GM18873 (cell line): ENCODE measurements around the gene ITGBL1.

ENCODE experiments used
- ATAC-seq: cut with Tn5 transposase; IDR thresholded peaks from one replicate; pipeline ENCODE4 v1.9.1; 2021; ENCODE audit warnings: mild to moderate bottlenecking, moderate library complexity, moderate number of reproducible peaks; ENCODE audit not compliant: unreplicated experiment, low FRiP score

The ITGBL1 gene

DNA sequence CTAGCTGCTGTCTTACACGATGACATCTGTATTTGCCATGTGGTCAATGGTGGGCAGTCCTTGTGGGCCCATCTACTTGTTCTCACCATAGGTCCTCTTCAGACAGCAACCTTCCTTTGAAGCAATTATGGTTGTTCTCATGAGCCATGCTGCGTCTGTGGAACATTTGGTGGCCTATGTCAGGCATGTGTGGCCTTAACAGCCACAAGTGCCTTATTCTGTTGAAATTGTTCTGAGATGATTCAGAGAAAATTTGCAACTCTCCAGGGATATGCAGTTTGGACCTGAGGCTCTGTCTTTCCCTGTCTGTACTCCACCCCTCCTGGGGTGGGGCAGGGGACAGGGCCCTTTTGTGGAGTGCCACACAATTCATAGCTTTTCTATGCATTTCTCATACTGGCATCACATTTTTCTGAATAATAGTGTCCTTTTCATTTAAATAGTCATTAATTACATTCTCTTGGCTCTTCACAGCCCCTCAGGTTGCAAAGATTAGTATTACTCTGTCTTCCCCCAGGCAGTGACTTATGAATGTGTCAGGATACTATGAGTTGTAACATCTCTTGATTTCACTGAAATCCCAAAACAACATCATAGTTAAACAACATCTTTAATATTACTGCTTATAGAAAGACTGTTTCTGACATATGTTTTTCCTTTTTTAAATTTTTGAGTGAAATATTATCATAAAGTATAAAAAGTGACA, 102.1 kb downstream of the ITGBL1 start:
- no peak for ATAC-seq

DNA sequence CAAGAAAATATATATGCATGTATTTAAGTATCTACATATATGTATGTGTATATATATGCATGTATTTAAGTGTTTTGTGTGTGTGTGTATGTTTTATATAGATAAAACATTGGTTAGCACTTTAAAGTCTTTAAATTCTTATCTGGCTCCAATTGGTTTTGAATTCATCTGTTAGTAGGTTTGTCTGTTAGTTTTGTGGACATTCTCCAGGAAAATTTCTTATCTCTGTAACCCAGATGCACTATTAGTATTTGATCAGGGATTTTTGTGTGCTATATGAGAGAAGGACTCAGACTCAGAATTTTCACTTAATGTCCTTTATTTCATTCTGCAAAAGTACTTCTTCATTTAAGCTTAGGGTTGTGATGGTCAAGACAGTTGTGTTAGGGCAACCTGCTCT, 103.1 kb downstream of the ITGBL1 start:
- ATAC-seq = no peak

DNA sequence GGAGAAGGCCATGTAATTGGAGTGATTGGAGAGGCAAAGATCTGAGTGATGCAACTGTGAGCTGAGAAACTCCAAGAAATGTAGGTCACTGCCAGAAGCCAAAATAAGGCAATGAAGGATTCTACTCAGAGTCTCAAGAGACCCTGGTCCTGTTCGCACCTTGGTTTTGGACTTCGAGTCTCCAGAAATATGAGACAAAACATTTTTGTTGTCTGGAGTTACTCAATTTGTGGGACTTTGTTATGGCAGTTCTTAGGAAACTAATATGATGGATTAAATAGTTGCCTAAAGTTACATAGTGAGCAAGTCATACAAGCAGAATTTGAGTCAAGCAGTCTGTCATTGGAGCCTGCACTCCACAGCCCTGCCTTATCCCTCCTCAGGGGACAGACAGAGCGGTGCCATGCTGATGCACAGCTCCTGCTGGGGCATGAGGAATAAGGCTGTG, 104.2 kb downstream of the ITGBL1 start:
- ATAC-seq = no peak

DNA sequence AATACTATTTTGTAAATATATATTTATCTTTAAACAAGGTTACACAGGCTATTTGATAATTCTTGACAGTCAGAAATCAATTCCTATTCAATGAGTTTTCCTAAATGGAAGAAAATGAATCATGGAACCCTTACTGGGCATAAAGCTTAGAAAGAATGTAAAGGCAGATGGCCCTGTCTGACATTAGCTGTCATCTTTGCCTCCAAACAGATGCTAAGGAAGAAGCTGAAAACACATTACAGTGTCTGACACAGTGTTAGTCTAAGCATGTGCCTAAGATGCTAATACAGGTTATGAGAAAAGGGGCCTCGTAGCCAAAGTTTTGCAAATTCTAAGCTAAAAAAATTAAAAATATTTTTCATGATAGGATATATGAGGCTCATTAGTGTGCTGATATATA, 112.8 kb downstream of the ITGBL1 start:
- no peak for ATAC-seq

DNA sequence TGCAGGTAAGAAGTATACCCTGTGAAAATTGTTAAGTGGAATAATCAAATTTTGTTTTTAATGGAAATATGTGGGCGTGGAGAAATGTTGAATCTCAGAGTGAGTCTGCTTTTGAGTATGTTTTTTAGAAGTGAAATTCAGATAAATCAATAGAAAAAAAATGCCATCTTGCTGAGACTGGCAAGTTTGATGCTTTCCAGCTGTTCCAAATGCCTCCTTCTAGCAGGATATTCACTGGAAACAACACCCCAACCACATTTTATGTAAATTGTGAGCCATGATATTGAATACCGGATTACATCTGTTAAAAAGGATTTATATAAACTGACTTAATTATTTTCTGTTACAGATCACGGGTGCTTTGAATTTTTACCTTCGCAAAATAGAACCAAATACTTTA, 115.4 kb downstream of the ITGBL1 start:
- ATAC-seq = no peak

DNA sequence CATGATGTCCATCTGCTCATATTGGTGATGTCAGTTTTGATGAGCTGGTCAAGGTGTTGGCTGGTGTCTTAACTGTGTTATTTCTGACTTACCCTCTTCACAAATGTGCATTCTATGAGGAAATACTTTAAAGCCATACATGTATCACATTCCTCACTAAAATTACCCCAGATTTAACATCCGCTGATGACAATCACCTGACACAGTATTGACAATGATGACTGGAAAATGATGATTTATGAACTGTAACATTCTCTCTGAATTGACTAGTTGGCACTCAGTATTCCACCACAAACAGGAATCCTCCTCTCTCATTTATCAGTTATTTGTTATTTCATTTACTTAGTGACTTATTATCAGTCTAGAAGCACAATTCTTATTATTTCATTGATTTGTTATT, 117.3 kb downstream of the ITGBL1 start:
- ATAC-seq = no peak

DNA sequence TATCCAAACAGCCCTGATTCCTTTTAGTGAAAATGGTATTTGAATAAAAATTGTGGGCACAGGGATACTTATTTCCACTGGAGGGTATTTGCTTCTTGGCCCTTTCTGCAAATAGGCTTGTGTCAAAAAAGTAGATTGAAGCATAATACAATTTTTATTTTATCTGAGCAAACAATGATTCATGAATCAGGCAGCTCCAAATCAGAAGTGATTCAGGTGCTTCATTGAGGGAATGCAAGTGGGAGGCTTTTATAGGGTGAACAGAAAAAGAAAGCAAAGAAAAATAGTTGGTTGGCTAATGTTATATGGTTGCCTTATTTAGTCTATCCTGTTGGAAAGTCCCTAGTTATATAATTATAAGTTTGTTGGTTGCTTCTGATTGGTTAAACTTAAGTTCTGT, 117.9 kb downstream of the ITGBL1 start:
- ATAC-seq = no peak

DNA sequence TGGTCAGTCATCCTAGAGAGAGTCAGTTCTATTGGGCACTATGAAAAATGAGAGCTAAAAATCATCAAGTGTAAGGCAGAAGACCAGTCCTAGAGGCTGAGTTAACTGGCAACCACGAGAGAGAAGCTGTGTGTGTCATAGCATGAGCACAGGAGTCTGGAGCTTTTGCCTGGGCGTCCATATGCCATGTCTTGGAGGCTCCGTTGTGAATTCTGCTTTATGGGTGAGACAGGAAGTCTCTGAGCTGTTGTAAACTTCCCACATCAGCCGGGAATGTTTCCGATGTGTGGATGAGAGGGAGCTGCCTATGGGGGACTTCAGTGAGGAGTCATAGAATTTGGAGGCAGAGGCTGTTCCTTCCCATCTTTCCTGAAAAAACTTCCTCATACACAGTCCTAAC, 120.0 kb downstream of the ITGBL1 start:
- no peak for ATAC-seq

DNA sequence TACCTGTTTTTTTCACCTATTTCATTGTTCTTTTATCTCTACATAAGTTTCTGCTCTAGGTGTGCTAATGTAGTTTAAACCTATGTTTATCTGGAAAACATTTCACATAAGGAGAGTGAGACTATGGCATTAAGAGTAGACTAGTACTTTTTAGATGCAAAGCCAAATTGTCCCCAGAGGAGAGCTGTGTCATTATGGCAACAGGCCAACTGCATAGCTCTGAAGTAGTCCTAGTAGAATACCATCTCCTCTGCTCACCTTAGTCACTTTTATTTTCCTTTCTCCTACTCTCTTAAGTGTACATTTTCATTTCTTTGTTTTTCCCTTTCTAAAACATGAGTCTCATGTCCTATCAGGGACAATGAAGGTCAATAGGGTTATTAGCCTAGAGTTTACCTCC, 123.1 kb downstream of the ITGBL1 start:
- no peak for ATAC-seq

DNA sequence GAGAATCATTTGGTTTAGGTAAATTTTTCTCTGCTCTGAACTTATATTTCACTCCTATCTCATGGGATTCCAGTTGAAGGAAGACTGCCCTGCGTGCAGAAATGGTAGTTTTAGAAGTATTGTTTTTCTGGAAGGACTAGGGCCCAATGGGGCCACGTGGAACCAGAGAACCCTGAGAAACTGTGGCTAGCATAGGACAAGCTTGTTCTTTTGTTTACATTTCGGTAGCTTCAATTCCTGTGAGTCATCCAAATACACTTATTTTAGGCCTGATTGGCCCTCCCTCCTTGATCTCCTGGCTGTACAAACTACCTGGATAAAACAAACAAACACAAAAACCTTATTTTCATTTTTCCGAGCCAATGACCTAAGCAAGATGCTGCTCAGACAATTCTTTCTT, 124.0 kb downstream of the ITGBL1 start:
- no peak for ATAC-seq

DNA sequence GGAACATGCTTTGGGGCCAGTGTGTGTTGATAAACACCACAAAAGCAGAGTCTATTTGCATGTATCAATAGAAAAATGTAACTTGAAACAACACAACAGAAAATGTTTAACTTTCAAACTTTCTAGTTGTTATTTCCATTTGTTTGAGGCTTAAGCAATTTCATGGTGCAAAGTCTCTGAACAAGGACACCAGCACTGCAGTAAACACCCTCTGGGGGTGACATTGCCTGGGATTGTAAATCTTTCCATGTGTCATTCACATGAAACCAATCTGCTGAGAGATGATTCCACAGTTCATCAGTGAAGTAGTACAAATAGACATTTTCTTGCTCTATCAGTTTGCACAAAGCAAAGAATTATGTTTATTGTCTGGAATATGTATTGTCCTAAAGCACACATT, 124.5 kb downstream of the ITGBL1 start:
- ATAC-seq = no peak

DNA sequence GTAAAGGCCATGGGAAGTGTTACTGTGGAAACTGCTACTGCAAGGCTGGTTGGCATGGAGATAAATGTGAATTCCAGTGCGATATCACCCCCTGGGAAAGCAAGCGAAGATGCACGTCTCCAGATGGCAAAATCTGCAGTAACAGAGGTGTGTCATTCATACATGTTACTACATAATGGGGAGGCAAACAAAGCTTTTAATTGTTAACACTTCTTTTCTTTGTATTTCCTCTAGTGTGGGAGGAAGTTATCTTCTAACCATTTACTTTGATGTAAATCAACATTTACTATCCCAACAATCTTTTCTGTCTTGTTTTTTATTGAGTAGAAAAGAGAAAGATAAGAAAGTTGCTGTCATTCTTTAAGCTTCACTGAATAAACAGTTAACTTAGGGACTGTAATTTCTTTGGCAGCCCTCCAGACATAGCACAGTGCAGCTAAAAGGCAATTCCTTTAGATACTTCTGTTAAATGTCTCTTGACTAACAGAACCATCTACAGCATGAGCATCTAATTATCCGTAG, 126.9 kb downstream of the ITGBL1 start:
- no peak for ATAC-seq

DNA sequence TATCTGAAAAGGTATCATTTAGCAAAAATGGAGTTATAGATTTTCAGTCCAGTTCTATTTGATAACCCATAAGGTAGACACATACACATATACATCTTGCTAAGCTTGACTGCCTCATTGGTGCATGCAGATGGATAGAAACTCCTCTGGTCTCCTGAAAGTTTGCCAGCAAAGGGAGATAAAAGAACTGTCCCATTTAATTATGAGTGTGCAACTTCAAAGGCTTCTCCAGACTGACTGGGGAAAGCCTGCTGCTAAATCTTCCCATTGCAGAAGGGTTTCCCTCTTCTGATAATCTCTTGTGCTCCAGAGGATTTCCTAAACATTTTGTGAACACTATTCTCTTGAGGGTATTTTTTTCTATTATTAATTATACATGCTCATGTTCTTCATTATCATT, 131.9 kb downstream of the ITGBL1 start:
- ATAC-seq = no peak

DNA sequence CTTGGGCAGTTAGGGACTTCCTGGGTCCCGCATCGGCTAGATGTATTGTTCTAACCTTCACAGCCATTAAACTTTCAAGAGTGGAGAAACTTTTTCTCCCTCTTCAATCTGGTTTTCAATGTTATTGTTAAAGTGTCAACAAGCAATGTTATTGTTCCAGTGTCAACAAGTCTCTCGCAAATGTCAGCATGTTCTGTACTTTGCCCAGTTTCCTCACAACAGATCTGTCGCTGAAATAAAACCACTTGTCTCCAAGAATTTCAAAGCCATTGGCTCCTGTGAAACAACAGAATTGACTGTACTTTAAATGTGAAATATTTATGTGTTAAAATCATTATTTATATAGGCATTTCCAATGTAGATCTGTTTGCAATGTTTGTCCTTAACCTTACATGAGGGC, 138.0 kb downstream of the ITGBL1 start:
- ATAC-seq = no peak

DNA sequence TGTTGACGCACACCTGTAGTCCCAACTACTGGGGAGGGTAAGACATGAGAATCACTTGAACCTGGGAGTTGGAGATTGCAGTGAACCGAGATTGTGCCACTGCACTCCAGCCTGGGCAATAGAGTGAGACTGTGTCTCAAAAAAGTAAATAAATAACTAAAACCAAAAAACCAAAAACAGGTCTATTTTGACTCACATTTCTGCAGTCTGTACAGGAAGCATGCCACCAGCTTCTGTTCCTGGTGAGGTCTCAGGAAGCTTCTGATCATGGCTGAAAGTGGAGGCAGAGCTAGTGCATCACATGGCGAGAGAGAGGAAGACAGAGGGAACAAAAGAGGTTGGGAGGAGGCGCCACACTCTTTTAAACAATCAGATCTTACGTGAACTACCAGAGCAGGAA, 142.5 kb downstream of the ITGBL1 start:
- no peak for ATAC-seq

DNA sequence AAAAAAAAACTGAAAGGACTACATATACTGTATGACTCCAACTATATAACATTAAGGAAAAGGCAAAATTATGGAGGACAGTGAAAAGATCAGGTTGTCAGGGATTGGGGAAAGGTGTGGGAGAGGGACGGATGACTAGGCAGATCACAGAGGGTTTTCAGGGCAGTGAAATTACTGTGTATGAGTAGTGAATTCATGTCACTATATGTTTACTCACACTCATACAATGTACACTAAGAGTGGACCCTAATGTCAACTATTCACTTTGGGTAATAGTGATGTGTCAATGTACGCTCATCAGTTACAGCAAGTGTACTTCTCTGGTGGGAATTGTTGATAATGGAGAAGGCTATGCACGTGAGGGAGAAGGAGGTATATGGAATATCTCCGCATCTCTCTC, 144.3 kb downstream of the ITGBL1 start:
- no peak for ATAC-seq

DNA sequence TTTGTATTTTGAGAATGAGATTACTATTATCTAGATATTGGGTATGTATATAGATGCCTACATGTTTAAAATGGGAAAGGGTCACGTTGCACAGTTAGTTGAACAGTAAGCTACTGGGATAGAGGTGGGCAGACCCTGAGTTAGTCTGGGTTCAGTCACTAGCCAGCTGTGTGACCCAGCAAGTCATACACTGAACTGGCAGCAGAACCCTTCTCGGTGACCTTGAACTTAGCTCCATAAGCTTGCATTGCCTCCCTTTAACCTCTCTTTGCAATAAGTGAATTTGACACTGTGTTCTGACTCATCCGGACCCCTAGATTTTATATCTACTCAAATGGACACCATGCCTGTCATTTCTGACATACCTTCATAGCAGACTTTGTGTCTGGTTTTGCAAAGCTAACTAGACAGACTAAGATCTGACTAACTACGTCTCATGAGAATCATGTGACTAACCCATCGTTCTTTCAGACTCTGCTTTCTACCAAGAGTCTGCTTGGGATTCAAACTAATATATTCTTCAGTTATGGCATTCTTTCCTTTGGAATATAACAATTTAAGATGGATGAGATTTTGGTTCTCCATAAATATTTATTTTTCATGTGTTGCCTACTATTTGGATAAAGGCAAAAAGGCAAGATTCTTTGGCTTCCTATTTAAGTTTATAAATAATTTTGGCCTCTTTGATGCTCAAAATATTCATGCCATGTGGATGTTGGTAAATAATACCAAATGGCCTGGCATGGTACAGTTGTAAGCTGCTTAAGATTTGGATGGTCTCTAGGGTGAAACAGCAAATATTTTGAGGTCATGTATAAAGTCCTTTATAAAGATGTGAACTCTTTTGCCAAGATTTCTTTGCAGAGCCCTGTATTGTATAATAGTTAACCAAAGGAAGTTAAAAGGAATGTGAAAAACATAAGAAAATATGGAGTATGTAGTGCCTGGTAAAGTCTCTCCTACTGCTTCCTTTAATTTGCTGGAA, 159.3 kb downstream of the ITGBL1 start:
- no peak for ATAC-seq

DNA sequence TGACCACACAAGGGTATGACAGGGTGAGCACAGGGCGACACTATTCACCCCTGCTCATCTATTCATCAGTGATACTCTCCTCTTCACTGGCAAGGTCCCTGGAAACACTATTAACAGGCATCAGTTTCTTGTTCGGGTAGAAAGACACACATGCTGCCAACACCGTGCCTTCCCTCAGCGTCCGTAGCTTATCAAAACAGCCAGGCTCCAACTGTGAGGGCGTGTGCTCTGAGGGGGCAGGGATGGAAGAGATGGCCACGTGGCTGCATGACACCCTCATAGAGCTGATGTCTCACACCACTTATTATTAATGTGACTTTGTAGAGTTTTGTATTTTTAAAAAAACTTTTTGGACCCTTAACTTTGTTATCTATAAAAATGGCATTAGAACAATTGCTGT, 160.3 kb downstream of the ITGBL1 start:
- ATAC-seq = no peak

DNA sequence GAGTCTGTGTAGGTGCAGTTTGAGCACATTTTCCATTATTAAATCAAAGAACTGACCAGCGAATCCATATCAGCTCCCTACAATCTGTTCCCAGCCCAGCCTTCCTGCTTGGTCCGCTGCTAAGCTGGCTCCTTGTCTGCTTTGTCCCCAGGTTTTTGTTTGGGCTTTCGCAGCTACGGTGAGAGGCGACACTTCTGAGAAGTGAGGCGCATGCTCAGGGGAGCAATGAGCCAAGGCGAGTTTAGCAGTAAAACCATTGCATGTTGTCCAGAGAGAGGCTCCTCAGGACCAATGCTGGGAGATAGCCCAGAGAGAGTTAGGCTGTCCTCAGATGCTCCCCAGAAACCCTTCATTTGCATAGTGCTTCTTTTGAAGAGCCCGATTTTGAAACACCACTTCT, 162.0 kb downstream of the ITGBL1 start:
- no peak for ATAC-seq

DNA sequence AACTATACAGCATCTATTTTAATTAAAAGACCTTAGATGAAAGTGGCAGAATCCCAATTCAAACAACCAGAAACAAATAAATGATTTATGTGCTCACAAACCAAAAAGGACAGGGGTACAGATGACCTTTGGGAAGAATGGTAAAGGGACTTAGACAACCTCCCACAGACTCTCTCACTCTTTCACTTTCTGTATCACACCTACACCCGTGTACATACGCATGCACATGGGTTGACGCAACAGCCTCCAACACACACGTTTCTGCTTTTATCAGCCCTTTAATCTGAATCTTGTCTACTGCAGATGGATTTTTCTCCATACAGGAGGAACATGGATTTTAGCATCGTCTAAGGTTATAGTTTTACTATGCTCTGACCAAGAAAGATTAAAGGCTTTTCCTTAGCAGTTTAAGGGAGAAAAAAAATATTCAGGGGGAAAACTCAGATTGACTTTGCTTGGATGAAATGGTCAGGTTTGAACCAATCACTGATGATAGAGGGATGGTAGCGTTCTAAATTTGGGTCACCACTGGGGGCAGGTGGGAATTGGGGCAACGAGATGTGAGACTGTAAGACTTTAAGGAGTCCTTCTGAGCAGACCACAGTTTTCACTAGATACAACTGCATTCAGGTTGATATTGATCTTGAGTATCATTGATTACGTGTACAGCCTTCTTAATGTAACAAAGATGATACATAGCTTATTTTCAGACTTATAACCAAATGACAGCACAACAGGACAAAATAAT, 166.1 kb downstream of the ITGBL1 start:
- ATAC-seq = no peak

DNA sequence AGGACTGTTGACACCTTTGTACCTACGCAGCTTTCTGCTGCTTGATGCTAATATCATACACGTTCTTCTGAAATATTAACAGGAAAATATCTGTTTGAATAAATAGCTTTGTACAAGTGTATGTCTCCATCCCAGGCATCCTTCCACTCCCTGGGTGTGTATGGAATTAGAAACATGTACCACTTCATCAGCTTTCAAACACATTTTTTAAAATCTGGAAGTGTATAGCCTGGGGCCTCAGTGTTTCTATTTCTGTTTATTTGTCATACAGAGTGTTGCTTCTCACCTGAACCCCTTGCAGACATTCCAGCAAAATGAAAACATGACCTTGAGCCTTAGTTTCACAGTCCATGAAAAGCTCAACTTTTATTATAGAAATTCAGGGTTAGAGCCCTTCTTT, 168.6 kb downstream of the ITGBL1 start:
- no peak for ATAC-seq
